ENCODE data around the gene CCNC. TPM values are rescaled to one million over a fixed set of nuclear protein-coding genes. Genes with fewer than 3 reads are reported as not detected.

The CCNC gene
- total RNA-seq, 1 donor from 2014 or later = 38.5 TPM

DNA sequence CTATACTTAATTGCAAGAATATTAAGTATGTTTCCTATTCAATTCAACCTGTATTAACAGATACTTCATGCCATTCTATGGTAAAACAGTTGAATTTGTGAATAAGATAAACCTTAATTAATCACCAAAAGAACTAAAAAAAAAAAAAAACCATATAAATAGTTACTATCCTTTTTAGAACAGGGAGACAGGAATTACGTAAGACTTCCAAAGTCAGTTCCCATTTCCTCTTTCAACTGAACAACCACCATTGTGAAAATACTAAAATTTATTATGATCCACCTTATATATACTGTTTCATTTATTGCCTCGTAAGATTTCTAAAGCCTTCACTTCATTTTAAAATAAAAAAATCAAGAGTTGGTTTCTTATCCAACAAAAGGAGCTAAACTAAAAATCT, 9.4 kb downstream of the CCNC start:
- intact Hi-C loops (cut with micrococcal nuclease) = no loop called here

DNA sequence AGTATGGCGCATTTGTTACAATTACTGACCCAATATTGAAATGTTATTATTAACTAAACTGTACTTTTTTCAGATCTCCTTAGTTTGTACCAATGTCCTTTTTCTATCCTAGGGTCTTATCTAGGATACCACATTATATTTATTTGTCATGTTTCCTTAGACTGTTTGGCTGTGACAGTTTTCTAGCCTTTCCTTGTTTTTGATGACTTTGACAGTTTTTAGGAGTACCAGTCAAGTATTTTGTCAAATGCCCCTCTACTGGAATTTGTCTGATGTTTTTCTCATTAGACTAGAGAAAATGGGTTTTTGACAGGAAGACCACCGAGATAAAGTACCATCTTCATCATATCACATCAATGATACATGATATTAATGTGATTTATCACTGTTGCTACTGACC, 14.6 kb downstream of the CCNC start:
- intact Hi-C loops (cut with micrococcal nuclease) = no loop called here

DNA sequence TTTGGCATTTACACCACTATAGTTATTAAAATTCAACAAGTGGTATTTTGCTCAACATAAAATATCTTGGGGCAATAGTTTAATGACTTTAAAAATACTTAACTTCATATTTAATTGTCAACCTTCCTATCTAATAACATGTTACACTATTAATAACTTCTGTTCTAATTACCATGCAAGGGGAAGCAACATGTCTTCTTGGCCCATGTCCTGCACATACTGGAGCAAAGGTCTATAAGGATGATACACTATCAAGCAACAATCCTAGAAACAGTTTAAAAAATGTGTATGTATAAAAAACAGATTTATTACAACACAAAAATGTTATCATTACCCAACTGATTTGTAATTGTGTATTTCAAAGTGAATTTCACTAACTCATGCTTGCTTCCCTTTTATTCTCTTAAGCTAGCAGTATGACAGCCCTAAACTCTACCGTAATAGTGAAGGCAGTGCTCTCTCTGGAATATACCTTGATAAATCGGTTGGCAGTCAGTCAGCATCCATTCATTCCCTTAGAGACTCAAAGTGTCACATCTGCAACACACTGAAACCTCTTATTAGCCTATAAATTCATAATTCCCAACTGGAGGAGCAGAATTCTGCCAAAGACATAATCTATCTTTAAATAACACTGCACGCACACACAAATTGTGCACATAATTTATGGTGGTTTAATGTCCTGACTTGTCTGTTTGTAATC, 18.3 kb downstream of the CCNC start:
- intact Hi-C loops (cut with micrococcal nuclease) = no loop called here

DNA sequence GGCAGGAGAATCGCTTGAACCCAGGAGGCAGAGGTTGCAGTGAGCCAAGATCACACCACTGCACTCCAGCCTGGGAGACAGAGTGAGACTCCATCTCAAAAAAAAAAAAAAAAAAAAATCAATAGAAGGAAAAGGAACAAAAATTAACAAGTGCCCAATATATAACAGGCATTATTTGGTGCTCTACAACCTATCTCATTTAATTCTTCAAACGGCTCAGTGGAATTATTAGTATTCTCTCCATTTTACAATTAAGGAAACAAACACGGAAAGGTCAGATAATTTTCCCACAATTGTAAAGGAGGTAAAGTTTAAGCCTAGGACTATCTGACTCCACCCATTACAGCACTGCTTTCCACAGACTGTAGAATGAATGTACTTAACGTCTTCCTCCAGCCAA, 19.8 kb downstream of the CCNC start:
- intact Hi-C loops (cut with micrococcal nuclease) = no loop called here

DNA sequence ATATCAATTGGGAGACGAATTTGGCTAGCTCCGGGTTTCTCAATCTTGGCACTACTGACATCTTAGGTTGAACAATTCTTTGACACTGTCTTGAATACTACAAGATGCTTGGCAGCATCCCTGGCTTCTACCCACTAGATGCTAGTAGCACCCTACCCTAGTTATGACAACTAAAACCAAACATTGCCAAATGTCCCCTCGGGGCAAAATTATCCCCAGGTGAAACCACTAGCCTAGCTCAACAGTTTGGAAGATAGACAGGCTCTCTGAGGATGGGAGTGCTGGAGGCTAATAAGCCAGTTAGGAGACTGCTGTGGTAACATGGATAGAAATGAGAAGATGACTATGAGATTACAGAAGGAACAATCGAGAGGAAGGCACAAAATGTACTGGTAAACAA, 20.9 kb downstream of the CCNC start:
- intact Hi-C loops (cut with micrococcal nuclease) = no loop called here

DNA sequence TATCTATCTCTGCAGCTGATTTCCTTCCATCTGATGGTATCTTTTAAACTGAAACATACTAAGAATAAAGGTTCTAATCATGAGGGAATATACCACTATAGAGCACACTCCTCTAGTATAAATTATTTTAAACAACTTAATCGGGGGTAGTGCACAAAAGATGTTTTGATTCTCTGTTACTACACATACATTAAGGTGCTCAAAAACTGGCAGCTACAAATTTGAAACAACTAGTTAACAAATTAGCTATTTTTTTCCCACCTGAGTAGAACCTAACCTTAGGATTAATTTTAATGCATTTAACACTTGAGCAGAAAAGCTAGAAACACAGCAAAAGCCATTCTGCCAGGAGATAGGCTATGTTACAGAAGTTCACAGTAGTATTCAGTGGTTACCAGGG, 23.0 kb downstream of the CCNC start:
- intact Hi-C loops (cut with micrococcal nuclease) = no loop called here

DNA sequence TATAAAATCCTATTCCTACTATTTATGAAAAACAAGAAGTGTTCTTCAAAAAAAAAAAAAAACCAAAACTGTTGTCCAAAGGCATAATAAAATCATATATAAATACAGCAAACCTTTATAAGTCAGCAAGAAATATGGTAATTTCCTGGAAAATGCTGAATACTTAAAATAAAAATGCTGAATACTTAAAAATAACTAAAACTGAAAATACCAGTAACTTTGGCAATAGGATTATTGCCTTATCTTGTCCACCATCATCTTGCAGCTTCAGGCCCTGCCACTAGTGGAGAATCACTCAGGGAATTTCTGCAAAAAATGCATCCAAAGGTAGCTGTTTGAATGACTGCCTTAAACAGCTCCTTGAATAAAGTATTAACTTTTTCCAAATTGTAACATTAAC, 24.5 kb downstream of the CCNC start:
- intact Hi-C loops (cut with micrococcal nuclease) = no loop called here

DNA sequence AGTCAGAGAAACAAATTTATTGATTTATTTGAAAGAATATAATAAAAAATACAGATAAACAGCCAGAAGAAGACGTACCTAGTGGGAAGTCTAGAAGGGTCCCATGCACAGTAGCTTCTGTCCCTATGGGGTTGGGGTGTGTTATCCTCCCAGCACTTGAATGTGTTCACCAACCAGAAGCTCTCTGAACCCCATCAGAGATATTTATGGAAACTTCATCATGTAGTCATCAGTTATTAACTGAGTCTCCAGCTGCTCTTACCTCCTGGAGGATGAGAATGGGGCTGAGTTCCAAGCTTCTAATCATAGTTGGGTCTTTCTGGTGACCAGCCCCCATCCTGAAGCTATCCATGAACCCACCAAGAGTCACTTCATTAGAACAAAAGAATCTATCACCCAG, 37.8 kb downstream of the CCNC start:
- intact Hi-C loops (cut with micrococcal nuclease) = no loop called here

DNA sequence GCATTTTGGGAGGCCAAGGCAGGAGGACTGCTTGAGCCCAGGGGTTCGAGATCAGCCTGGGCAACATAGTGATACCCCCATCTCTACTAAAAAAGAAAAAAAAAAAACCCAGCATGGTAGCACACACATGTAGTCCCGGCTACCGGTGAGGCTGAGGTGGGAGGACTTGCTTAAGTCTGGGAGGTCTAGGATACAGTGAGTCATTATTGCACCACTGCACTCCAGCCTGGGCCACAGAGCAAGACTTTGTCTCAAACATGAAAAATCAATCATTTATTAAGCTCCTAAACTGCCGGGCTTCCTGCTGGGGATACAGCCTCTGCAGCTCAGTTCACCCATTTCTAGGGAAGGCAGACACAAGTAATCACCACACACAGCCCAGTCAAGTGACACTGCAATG, 45.9 kb downstream of the CCNC start:
- intact Hi-C loops (cut with micrococcal nuclease) = loop anchor here (5.0 kb wide), 1 partner anchor 55 kb away; no protein-coding TSS in a partner anchor

DNA sequence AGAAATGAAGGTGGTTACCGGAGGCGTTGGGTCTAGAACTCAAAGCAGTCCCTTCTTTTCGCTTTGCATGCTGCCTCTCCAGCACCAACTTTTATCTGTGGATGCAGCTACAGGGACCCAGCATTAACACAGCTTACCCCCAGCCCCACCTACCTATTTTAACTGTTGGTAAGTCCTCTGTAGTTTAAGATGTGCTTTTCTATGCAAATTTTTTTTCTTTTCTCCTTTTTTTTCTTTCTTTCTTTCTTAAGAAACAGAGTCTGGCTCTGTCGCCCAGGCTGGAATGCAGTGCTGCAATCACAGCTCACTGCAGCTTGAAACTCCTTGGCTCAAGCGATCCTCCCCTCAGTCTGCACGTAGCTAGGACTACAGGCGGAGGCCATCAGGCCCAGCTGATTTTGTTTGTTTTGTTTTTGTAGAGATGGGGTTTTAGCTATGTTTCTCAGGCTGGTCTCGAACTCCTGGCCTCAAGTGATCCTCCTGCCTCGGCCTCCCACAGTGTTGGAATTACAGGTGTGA, 46.8 kb downstream of the CCNC start:
- intact Hi-C loops (cut with micrococcal nuclease) = loop anchor here (1.0 to 5.0 kb wide), 4 partner anchors 47 to 96 kb away; partner anchors contain the start of genes CCNC and PNISR

DNA sequence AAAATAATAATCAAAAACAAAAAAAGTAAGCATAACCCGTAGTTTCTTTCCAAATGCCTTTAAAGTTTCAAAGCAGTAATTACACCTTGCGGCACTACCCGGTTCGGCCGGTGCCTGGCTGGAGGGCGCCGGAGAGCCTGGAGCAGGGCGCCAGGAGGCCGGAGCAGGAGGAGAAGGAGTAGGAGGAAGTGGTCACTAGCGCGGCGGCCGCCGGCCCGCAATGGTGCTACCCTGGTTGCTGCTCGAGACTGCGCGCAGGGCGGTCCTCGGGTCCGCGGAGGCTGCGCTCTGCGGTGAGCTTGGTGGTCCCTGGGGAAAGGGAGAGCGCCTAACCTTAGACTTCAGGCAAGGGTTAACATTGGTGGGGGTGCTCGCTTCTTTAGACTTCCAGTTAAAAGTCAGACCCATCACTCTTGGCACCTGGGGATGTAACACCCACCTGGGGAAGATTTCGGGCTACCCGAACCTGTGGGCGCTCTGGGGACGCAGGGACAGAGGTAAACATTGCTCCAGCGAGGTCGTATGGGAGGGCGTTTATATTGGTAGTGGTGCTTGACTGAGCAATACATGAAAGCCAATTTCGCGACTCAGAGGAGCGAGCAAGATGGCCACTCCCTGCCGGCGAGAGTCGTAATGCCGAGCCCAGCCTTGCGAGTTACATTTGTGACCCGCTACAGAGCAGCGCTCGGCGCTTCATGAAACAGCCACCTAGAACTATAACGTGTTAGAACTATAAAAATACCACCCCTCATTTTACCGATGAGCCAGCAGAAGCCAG, 47.4 kb downstream of the CCNC start:
- intact Hi-C loops (cut with micrococcal nuclease) = loop anchor here (1.0 to 5.0 kb wide), 4 partner anchors 47 to 96 kb away; partner anchors contain the start of genes CCNC and PNISR

DNA sequence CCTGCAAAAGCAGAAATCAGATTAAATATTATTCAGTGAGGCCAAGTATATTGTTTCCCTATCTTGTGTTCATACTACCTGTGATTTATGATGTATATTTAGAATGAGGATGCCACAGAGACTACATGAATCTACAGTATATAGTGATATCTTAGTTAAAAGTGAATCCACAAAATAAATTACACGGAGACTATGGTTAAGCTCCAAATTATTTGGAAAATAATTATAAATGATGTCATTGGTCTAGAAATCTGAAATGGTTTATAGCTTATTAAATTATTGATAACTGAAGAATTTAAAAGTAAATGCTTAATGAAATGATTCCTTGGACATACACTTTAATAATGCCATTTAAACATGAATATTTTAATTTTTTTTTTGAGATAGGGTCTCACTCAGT, 49.0 kb downstream of the CCNC start:
- intact Hi-C loops (cut with micrococcal nuclease) = loop anchor here (5.0 kb wide), 1 partner anchor 187 kb away; no protein-coding TSS in a partner anchor

DNA sequence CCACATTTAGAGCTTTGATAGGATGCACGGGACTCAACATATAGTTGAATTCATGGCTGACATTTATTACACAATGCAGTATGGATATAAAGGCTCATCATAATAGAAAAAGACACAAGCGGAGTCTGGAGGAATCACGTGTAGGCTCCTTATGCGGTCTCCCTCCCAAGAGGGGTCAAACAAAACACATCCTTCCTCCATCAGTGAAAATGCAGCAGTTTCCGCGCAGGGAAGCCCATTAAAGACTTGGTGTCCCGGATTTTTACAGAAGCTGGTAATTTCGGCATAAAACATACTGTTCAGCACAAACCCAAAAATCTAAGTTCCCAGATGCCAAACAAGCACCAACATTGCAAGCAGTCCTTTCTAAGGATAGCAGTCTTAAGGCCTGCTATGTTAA, 54.4 kb downstream of the CCNC start:
- intact Hi-C loops (cut with micrococcal nuclease) = loop anchor here (2.0 kb wide), 1 partner anchor 567 kb away; the partner anchor contains the start of gene FBXL4

DNA sequence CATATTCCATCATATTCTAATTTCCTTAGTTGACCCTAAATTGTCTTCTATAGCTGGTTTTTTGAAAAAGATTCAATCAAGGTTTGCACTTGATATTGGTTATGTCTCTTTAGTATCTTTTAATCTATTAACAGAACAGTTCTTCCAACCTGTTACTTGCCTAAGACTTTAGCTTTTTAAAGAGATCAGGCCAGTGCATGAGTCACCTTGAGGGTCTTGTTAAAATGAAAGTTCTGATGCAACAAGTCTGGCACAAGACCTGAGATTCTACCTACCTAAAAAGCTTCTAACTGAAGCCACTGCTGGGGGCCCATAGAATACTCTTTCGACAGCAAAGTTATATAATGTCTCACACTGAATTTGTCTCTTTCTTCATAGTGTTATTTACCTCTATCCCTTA, 56.4 kb downstream of the CCNC start:
- intact Hi-C loops (cut with micrococcal nuclease) = no loop called here

DNA sequence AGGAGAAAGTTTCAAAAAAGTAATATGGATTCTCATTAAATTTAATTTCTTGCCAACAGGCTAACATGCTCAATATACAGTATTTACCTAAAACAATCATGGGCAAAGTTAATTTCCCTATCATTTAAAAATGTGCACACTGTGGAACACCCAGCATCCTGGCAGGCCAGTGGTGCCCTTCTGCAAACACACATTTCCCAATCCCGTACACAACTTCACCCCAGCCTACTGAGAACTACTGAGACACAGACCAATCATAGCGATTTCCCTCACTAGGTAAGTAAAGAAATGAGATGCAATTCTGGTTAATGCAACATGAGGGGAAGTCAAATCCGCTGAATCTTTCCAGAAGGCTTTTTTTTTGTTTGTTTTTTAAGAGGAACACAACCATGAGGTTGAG, 60.8 kb downstream of the CCNC start:
- intact Hi-C loops (cut with micrococcal nuclease) = no loop called here

DNA sequence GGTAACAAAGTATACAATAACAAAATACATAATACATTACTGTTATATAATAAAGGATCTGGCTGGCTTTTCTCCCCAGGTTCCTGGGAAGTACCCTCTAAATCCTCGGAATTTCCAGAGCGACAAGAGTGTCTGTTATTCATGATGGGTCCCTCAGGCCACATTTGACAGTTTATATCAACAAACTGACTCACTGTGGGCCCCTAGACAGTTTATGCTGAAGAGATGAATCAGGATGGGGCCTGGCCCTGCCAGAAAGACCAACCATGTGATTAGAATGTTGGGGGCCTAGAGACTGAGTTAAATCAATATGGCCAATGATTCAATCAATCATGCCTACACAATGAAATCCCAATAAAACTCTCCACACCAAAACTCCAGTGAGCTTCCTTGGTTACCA, 66.7 kb downstream of the CCNC start:
- intact Hi-C loops (cut with micrococcal nuclease) = no loop called here

DNA sequence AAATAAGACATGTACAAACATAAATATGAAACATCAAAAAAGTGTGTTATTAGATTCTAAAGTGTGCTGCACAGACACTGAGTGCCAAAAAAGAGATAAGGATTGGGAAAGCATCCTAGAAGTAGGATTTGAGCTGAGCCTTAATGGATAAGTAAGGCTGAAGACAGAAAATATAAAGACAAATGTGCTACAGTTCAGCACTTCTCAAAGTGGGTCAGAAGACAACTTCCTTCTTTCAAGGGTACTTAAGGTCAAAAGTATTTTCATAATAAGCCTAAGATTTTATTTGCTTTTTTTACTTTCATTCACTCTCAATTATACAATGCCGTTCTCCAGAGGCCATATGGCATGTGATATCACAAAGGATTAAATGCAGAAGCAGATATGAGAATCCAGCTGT, 70.0 kb downstream of the CCNC start:
- intact Hi-C loops (cut with micrococcal nuclease) = no loop called here

DNA sequence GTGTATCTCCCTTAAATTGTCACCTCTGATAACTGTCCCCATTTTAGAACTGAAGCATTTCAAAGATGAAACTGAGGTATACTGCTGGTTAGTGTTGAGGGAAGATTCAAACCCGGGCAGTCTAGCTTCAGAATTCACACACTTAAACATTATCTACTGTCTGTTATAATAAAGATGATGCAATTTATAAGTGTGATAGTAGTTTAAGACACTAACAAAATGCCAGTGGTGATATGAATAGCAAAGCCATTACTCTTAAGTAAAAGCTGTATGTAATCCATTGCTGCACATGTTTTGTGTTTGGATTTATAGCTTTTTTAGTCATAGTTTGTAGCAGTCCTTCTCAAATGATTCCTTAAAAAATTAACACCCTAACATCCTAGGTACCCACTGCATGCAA, 73.0 kb downstream of the CCNC start:
- intact Hi-C loops (cut with micrococcal nuclease) = no loop called here

Data from T-helper 2 cell treated with Interferon-gamma antibody and Interleukin-4, amounts not matched to agents 100 ng/mL and 5 ng/mL, for 36 hours (primary cell).